ENCODE measurements around the gene B3GNT8.
A peak's percentile ranks its signal among the peaks of the same experiment; 100 is the strongest.
"Not testable (repeated sequence)": the region's sequence is repeated elsewhere in the genome, so short reads cannot be mapped to it uniquely, and the experiment has no call there.

Gene B3GNT8

GRCh38 chr19:41435936-41436673, 8.9 kb upstream of the B3GNT8 start:
- no peak for DNase-seq

DNA sequence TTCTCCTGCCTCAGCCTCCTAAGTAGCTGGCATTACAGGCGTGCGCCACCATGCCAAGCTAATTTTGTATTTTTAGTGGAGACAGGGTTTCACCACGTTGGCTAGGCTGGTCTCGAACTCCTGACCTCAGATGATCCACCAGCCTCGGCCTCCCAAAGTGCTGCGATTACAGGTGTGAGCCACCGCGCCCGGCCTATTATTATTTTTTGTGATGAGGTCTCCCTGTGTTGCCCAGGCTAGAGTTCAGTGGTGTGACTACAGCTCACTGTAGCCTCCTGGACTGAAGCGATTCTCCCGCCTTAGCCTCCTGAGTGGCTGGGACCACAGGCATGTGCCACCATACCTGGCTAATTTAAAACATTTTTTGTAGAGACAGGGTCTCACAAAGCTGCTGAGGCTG, 8.2 kb upstream of the B3GNT8 start:
- not testable (repeated sequence) for DNase-seq

GRCh38 chr19:41434450-41434849, 7.3 kb upstream of the B3GNT8 start:
- no peak for DNase-seq

GRCh38 chr19:41433171-41433570, 6.0 kb upstream of the B3GNT8 start:
- DNase-seq: no peak

DNA sequence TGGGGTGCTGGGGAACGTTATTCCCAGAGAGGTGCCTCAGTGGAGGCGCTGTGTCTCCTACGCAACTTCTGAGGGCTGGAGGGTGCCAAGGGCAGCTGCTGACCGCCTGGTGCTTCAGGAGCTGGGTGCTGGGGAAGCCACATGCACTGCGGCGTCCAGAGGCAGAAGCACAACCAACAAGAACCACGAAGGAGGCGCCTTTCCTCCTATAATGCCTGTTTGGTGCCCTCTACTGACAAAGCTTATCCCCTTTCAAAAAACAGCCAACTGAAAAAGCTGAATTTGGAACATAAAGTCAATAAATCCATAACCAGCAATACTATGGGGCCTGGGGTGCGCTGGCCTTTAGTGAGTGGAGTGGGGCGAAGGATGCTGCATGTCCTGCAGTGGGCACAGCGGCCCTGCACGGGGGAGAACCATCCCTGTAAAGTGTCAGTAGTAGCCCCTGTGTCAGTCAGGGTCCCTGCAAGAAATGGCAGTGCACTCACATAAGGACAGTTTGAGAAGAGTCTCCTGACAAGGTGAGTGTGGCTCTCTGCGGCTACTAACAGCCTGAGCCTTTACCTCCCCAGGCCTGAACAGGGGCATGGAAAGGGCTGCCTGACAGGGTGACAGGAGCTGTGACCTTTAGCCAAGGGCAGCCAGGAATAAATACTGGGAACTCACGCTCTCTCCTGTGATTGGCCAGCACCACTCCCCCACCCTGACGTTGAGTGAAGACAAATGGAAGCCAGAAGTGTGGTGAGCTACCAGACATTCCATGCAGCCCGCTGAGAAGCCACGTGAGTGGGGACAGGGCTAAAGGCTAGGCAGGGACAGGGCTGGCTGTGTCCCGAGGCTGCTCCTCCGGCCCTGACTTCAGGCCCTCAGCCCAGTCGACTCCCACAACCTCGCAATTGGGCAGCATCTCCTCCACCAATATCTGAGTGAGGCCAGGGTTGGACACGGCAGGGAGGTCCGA, 4.5 kb upstream of the B3GNT8 start:
- DNase-seq: peak; percentile 19

- DNase-seq: no peak
Observed at GRCh38 chr19:41430922-41431321, 3.7 kb upstream of the B3GNT8 start.

DNA sequence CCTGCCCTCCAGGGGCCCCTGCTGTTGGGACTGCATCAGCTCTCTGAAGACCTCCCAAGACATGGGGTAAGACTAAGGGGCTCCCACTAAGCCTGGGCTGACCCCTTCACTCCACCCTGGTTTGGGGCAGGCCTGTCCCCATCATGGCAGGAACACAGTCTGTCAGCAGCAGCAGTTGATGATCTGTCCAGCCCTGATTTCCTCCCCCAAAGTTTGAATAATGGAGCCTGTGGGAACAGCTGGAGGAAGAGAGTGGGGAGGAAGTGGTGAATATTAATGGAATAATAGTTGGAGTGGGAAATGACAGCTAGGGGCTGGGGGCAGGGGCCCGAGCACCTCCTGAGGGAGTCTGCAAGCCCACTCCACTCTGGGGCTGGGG, 1.3 kb upstream of the B3GNT8 start:
- no peak for DNase-seq

GRCh38 chr19:41427647-41428480, 690 bp upstream of the B3GNT8 start:
- peak; percentile 55 for DNase-seq

GRCh38 chr19:41426116-41426841, 895 bp downstream of the B3GNT8 start:
- DNase-seq: no peak

DNA sequence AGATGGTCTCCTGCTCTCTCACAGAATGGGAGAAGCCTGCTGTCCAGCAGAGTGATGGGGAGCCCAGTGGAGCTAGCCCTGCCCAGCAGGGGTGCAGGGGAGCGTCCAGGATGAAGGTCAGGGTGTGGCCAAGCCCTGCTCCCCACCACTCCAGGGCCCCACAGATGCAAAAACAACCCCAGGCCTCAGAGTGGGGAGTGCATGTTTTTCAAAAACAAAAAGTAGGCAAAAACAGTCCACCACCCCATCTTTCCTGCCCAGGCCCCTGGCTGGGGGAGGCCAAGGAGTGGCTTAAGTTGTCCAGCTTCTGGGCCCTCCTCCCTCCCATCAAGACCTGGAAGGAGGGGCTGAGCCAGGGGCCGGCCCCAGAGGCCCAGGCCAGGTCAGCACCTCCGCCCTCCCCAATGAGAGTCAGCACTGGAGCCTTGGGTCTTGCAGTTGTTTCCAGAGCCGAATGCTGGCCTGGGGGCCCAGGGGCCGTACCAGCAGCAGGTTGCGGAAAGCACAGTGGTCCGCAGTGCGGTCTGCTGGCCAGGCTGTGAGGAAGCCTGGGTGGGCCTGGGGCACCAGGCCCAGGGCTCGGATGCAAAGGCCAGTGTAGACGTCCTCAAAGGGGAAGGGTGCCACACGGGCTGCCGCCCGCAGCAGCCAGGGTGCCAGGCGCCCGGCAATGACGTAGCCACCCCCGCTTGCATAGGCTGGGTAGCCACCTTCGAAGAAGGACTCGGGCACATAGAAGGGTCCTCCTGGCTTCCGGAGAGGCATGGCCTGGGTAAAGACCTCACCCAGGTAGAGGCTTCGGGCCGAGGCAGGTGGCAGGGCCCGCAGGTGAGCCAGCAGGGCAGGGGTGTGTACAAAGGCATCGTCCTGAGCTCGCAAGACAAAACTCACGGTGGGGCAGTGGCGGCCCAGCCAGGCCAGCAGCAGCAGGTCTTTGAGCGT, 1.7 kb downstream of the B3GNT8 start:
- no peak for DNase-seq

DNA sequence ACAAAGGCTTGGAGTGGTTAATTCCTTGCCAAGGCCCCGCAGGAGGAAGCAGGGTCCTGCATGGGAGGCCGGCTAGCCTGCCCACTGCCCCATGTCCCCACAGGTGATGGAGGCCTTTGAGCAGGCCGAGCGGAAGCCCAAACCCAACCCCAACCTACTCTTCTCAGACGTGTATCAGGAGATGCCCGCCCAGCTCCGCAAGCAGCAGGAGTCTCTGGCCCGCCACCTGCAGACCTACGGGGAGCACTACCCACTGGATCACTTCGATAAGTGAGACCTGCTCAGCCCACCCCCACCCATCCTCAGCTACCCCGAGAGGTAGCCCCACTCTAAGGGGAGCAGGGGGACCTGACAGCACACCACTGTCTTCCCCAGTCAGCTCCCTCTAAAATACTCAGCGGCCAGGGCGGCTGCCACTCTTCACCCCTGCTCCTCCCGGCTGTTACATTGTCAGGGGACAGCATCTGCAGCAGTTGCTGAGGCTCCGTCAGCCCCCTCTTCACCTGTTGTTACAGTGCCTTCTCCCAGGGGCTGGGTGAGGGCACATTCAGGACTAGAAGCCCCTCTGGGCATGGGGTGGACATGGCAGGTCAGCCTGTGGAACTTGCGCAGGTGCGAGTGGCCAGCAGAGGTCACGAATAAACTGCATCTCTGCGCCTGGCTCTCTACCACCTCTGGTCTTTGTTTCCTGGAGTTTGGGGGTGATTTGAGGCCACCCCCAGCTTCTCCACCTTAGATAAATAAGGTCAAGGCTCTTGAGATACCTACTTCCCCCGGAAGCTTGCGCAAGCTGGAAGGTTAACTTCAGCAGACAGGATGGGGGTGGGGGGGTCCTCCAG, 2.6 kb downstream of the B3GNT8 start:
- no peak for DNase-seq

- no peak for DNase-seq
Observed at GRCh38 chr19:41422955-41423354, 4.2 kb downstream of the B3GNT8 start.

GRCh38 chr19:41422456-41422855, 4.7 kb downstream of the B3GNT8 start:
- no peak for DNase-seq

DNA sequence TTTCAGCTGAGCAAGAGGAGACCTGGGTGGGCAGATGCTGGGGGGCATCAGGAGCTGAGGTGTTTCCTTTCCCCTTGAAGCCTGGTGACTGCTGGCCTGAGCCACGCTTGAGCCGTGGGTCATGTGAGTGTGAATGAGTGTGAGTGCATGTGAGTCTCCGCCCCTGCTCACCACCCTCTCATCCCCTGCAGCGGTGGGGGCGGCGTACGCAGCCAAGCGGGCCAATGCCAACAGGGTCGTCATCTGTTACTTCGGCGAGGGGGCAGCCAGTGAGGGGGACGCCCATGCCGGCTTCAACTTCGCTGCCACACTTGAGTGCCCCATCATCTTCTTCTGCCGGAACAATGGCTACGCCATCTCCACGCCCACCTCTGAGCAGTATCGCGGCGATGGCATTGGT, 5.2 kb downstream of the B3GNT8 start:
- DNase-seq: no peak

DNA sequence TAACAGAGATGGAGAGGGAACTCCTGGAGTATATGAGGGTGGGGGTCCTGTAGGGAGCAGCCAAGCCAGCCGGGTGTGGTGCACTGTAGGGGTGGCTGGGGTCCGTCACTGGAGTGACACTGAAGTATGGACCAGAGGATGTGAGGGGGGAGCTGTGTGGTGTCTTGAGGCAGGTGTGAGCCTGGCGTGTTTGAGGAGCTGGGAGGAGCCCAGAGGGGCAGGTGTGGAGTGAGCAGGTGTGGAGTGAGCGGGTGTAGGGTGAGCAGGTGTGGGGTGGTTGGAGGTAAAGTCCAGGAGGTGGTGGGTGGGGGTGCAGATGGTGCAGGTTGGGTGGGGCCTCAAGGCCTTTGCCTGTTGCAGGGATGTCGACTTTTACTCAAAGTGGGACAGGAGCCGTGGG, 5.9 kb downstream of the B3GNT8 start:
- DNase-seq: no peak

DNA sequence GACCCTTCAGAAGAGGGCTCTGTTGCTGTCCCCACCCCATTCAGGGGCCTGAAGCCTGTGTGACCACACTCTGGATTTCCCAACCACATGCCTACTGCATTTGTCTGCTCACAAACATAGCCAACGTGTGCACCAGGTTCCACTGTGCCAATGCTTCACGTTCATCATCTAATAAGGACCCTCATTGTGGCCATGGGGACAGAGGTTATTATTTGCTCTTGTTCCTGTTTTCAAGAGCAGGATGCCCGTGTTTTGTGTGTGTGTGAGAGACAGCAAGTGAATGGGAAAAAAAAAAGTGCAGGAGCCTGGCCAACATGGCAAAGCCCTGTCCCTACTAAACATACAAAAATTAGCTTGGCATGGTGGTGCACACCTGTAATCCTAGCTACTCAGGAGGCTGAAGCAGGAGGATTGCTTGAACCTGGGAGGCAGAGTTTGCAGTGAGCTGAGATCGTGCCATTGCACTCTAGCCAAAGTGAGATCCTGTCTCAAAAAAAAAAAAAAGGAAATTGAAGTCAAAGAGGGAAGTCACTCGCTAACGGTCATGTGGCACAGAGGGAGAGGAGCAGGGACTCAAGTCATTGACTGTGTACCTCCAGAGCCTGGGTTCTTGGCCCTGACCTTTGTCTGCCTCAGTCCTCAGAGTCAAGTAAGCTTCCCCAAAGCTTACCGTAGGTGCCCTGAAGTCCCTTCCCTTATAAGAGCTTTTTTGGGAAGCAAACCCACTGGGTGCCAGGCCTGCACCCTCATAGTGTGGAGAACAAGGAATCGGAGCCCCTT, 6.9 kb downstream of the B3GNT8 start:
- no peak for DNase-seq

DNA sequence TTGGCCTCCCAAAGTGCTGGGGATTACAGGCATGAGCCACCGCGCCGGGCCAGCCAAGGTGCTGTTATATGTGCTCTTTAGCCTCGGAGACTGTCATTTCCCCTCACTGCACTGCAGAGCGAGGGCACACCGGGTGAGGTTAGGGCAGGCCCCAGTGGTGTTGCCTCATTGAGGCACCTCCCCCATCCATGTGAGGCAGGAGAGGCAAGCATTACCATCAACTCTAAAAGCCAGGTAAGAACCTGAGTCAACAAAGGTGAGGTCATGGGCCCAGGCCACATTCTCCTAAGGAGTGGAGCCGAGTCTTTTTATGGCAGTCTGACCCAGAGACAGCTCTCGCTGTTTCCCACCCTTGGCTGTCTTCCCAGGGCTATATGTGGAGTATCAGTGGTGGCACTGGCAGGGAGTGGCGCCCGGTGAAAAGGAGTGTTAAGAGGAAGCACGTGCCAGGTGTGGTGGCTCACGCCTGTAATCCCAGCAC, 10.9 kb downstream of the B3GNT8 start:
- no peak for DNase-seq

DNA sequence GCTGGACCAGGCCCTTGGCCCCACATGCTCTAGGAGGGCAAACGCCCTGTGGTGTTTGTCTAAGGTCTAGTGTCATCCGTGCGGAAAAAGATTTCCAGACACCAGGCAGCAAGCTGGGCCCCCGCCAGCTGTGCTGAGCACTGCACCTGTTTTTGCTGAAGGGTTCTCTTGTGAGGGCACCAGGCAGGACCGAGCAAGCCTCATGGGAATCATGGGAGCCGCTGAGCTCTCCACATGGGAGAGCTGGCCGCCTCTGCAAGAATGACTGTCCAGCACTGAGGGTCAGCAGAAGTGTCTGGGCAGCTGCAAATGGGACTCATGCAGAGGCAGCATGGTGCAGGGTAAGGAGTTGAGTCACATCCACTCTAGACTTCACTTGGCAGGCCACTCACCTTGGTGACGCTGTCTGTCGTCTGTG, 12.0 kb downstream of the B3GNT8 start:
- no peak for DNase-seq

- no peak for DNase-seq
Observed at GRCh38 chr19:41414461-41414860, 12.7 kb downstream of the B3GNT8 start.

Data from CD4-positive, alpha-beta T cell treated with Interleukin-4 for 4 hours (primary cell).